IMR-90 (cell line): ENCODE results near the gene ATP1B3. TPM values are rescaled to one million over a fixed set of nuclear protein-coding genes. Genes with fewer than 3 reads are reported as not detected.
A peak's percentile ranks its signal among the peaks of the same experiment; 100 is the strongest.

Experiments used
- ATAC-seq: fragments of 200-7000 bp; cut with Tn5 transposase; 2 replicates; pipeline ENCODE4 v1.9.1; 2020; ENCODE audit warnings: low read depth, mild to moderate bottlenecking, moderate library complexity
- BruUV-seq: library from RNA; stranded (reverse); fragments of 400-500 nt; replicated peaks from 2 replicates; lab custom pipeline; 2021; lab: Mats Ljungman, UMichigan
- CTCF ChIA-PET: fragments of 300-600 bp; formaldehyde crosslinking; extraction: SDS; loops from one replicate; lab custom pipeline; 2021; ENCODE audit warnings: antibody characterized with exemption; lab: Yijun Ruan, JAX
- POLR2A ChIA-PET: fragments of 300-600 bp; sonication (Branson Sonifier 250); formaldehyde crosslinking; loops from one replicate; lab custom pipeline; 2022; ENCODE audit warnings: antibody characterized with exemption; ENCODE audit not compliant: unreplicated experiment; lab: Charles Lee
- DNase-seq: peaks from one replicate; pipeline ENCODE4 v3.0.0; 2013
- H2AFZ ChIP-seq: replicated peaks from 2 replicates; pipeline ENCODE3; 2013; ENCODE audit warnings: low read length, mild to moderate bottlenecking; ENCODE audit not compliant: poor library complexity
- H2AK5ac ChIP-seq: 2 replicates; pipeline ENCODE4 v1.6.1; 2013; ENCODE audit warnings: low read depth, low read length, inconsistent platforms
- H2AK9ac ChIP-seq: replicated peaks from 2 replicates; pipeline ENCODE3; 2013; ENCODE audit warnings: mild to moderate bottlenecking, low read depth, low read length, moderate library complexity; ENCODE audit not compliant: poor library complexity
- H2BK120ac ChIP-seq: 2 replicates; pipeline ENCODE4 v1.6.1; 2013; ENCODE audit warnings: low read depth, low read length, inconsistent platforms
- H2BK15ac ChIP-seq: 3 replicates; pipeline ENCODE4 v1.6.1; 2013; ENCODE audit warnings: low read depth, low read length, inconsistent platforms
- H2BK20ac ChIP-seq: 2 replicates; pipeline ENCODE4 v1.6.1; 2013; ENCODE audit warnings: low read depth, mild to moderate bottlenecking, inconsistent platforms, low read length, moderate library complexity
- H2BK5ac ChIP-seq: 2 replicates; pipeline ENCODE4 v1.6.1; 2013; ENCODE audit warnings: mild to moderate bottlenecking, low read depth, low read length, inconsistent platforms; ENCODE audit not compliant: poor library complexity, severe bottlenecking
- H3K14ac ChIP-seq: replicated peaks from 2 replicates; pipeline ENCODE4 v1.6.1; 2013; ENCODE audit warnings: low read depth, low read length, inconsistent platforms
- H3K18ac ChIP-seq: 2 replicates; pipeline ENCODE4 v1.6.1; 2013; ENCODE audit warnings: low read depth, low read length, control low read depth
- H3K23ac ChIP-seq: 2 replicates; pipeline ENCODE4 v1.6.1; 2013; ENCODE audit warnings: low read depth, low read length, inconsistent platforms
- H3K27ac ChIP-seq: 2 replicates; pipeline ENCODE4 v1.5.1; 2013; ENCODE audit warnings: mild to moderate bottlenecking, control low read depth, low read length; ENCODE audit not compliant: insufficient read depth
- H3K27me3 ChIP-seq: 2 replicates; pipeline ENCODE4 v1.6.1; 2013; ENCODE audit warnings: low read length; ENCODE audit not compliant: control insufficient read depth, insufficient read depth
- H3K36me3 ChIP-seq: 2 replicates; pipeline ENCODE4 v1.6.1; 2013; ENCODE audit warnings: low read length, mixed read lengths; ENCODE audit not compliant: control insufficient read depth, insufficient read depth
- H3K4ac ChIP-seq: 2 replicates; pipeline ENCODE4 v1.6.1; 2013; ENCODE audit warnings: low read depth, low read length, inconsistent platforms
- H3K4me1 ChIP-seq: 2 replicates; pipeline ENCODE4 v1.6.1; 2013; ENCODE audit warnings: low read length, mixed read lengths; ENCODE audit not compliant: control insufficient read depth, insufficient read depth
- H3K4me2 ChIP-seq: 2 replicates; pipeline ENCODE4 v1.6.1; 2013; ENCODE audit warnings: low read depth, mild to moderate bottlenecking, control low read depth, low read length, moderate library complexity
- H3K4me3 ChIP-seq: 2 replicates; pipeline ENCODE4 v1.5.1; 2013; ENCODE audit warnings: low read depth, mild to moderate bottlenecking, control low read depth, low read length, moderate library complexity; ENCODE audit not compliant: insufficient read depth
- H3K56ac ChIP-seq: 2 replicates; pipeline ENCODE4 v1.6.1; 2013; ENCODE audit warnings: low read length, inconsistent platforms; ENCODE audit not compliant: insufficient read depth; ENCODE audit errors: extremely low read depth
- H3K79me1 ChIP-seq, 2 experiments: 2 replicates each; pipeline ENCODE4 v1.6.1; 2013; ENCODE audit warnings: low read length in 2 of 2, inconsistent platforms in 1 of 2, low read depth in 1 of 2
- H3K9ac ChIP-seq: 2 replicates; pipeline ENCODE4 v1.6.1; 2013; ENCODE audit warnings: low read depth, low read length, control low read depth
- H3K9me1 ChIP-seq: 2 replicates; pipeline ENCODE4 v1.6.1; 2013; ENCODE audit warnings: low read length, inconsistent platforms; ENCODE audit not compliant: insufficient read depth
- H3K9me3 ChIP-seq: 2 replicates; pipeline ENCODE4 v1.6.1; 2013; ENCODE audit warnings: low read length; ENCODE audit not compliant: control insufficient read depth, insufficient read depth
- H4K20me1 ChIP-seq: 2 replicates; pipeline ENCODE4 v1.6.1; 2013; ENCODE audit warnings: low read length, inconsistent platforms; ENCODE audit not compliant: insufficient read depth
- H4K5ac ChIP-seq: 2 replicates; pipeline ENCODE4 v1.6.1; 2013; ENCODE audit warnings: mild to moderate bottlenecking, low read depth, low read length, control low read depth
- H4K8ac ChIP-seq, 2 experiments: 2 replicates each; pipeline ENCODE4 v1.6.1; 2013; ENCODE audit warnings: low read depth in 2 of 2, low read length in 2 of 2, control low read depth in 1 of 2, inconsistent platforms in 1 of 2
- H4K91ac ChIP-seq: 2 replicates; pipeline ENCODE4 v1.6.1; 2013; ENCODE audit warnings: low read depth, low read length, inconsistent platforms; ENCODE audit not compliant: insufficient read depth
- FOS ChIP-seq: fragments of 150-350 bp; IDR thresholded peaks from 2 replicates; pipeline ENCODE4 v1.6.1; 2016; ENCODE audit warnings: low read depth, low read length
- WGBS, 2 experiments: methylation state at CpG; one replicate each; pipeline versions ENCODE4 v1.1.5 to v1.1.7; 2013; ENCODE audit warnings: missing lambda C conversion rate in 2 of 2; ENCODE audit not compliant: insufficient read length in 1 of 2; ENCODE audit errors: extremely low coverage in 2 of 2; 5-methylcytosine and 5-hydroxymethylcytosine counted together
- dilution Hi-C: fragments of 300-500 bp; cut with HindIII; formaldehyde crosslinking; loops from one replicate; pipeline ENCODE4 v1.14.3; 2018; ENCODE audit warnings: low sequenced_read_pairs; ENCODE audit not compliant: unreplicated experiment
- in situ Hi-C: fragments of 300-500 bp; cut with MboI; formaldehyde crosslinking; loops from 3 replicates; pipeline ENCODE4 v1.14.3; 2019; ENCODE audit warnings: low sequenced_read_pairs, inconsistent platforms, mixed read lengths
- intact Hi-C: fragments of 100-400 bp; cut with micrococcal nuclease; formaldehyde crosslinking; loops from 2 replicates; pipeline ENCODE4 v1.10.0; 2022
- polyA plus RNA-seq, 3 experiments: library from polyadenylated mRNA; depleted of rRNA; stranded (reverse); fragments of >200 nt; gene quantifications; 2 replicates each; pipeline ENCODE4 v1.2.3, GENCODE V29; 2012; ENCODE audit warnings: low replicate concordance in 1 of 3
- total RNA-seq: library from RNA; depleted of rRNA; stranded (reverse); fragments of >200 nt; gene quantifications from 2 replicates; pipeline ENCODE4 v1.2.3, GENCODE V29; 2012
- TF ChIP-seq, protein P1 (sequence below): fragments of 150-350 bp; IDR thresholded peaks from 2 replicates; pipeline ENCODE4 v1.6.1; 2017; ENCODE audit warnings: mild to moderate bottlenecking, antibody characterized with exemption, low read length, low read depth

Gene ATP1B3
- total and polyA plus RNA-seq, 2 of the 4 experiments (the other 2 are of a cell fraction), result 64.3 to 126 TPM

DNA sequence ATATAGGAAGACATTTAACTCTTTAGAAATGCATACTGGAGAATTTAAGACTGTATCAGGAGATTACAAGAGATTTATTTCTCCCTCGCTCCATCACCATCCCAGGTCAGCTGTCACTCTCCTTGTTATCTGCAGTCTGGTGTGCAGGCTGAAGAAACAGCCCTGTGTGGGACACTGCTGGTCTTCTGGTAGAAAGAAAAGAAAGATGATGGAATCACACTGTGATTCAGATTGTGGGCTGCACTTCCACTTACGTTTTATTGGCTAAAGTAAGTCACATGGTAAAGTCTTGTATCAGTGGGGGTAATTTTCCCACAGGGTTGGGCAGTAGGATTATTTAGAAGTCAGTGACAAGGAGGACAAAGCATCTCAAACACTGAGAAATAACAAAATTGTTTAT lies 18.1 kb upstream of the ATP1B3 start:
- BruUV-seq, result no TSS peak
- no peak for DNase-seq
- ATAC-seq, result no peak
- H4K5ac ChIP-seq, result no peak overlapping the region
- H2AK5ac ChIP-seq, result no peak overlapping the region
- no peak overlapping the region for H2AK9ac ChIP-seq
- no peak for TF ChIP-seq FOS
- TF ChIP-seq, protein P1, sequence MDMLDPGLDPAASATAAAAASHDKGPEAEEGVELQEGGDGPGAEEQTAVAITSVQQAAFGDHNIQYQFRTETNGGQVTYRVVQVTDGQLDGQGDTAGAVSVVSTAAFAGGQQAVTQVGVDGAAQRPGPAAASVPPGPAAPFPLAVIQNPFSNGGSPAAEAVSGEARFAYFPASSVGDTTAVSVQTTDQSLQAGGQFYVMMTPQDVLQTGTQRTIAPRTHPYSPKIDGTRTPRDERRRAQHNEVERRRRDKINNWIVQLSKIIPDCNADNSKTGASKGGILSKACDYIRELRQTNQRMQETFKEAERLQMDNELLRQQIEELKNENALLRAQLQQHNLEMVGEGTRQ, result peak; percentile 32; the same call in 1 of the 2 replicates
- no peak overlapping the region for H4K8ac ChIP-seq
- H3K79me1 ChIP-seq, result no peaks in the 10 kb centered on the region
- H3K9me1 ChIP-seq, result no peaks in the 10 kb centered on the region
- no peak overlapping the region for H3K18ac ChIP-seq
- H3K9me3 ChIP-seq, result no peaks in the 10 kb centered on the region
- no peak overlapping the region for H3K4me3 ChIP-seq
- no peak overlapping the region for H2BK15ac ChIP-seq
- no peak overlapping the region for H2BK20ac ChIP-seq
- H3K23ac ChIP-seq, result no peak overlapping the region
- no peak overlapping the region for H3K4ac ChIP-seq
- dilution Hi-C loops, result no loop called here
- ChIA-PET POLR2A (no interaction called here), CTCF (interaction anchor here (1.0 kb wide), 1 partner anchor 9 kb away, joined by 4 read pairs; no protein-coding TSS in a partner anchor)
- H3K27ac ChIP-seq, result no peak overlapping the region
- no peak overlapping the region for H3K9ac ChIP-seq
- H2AFZ ChIP-seq, result peak overlapping the region; percentile 58
- intact Hi-C loops, result no loop called here
- H3K4me1 ChIP-seq, result no peaks in the 10 kb centered on the region
- H3K4me2 ChIP-seq, result no peak overlapping the region
- no peak overlapping the region for H2BK120ac ChIP-seq
- no peak overlapping the region for H3K56ac ChIP-seq
- H2BK5ac ChIP-seq, result no peak overlapping the region
- H3K27me3 ChIP-seq, result no peaks in the 10 kb centered on the region; the same call in 1 of the 2 replicates
- no peak overlapping the region for H3K14ac ChIP-seq
- no peaks in the 10 kb centered on the region for H4K20me1 ChIP-seq
- in situ Hi-C loops, result no loop called here
- no peaks in the 10 kb centered on the region for H3K36me3 ChIP-seq
- no CpG with 5 or more reads among the region's 2 CpGs for WGBS, 2 experiments
- no peak overlapping the region for H4K91ac ChIP-seq
